GM19467 (cell line): ENCODE data around the gene NSMCE4A.
"Not testable (repeated sequence)": the region's sequence is repeated elsewhere in the genome, so short reads cannot be mapped to it uniquely, and the experiment has no call there.

Source experiments
- ATAC-seq: cut with Tn5 transposase; IDR thresholded peaks from one replicate; pipeline ENCODE4 v1.9.1; 2021; ENCODE audit warnings: mild to moderate bottlenecking, moderate library complexity; ENCODE audit not compliant: unreplicated experiment

Gene NSMCE4A

GRCh38 chr10:121974535-121975294 is at the start of gene NSMCE4A:
NSMCE4A (minus strand) TSS chr10:121975217; CDS start chr10:121975165, 52 bp downstream.
- peak; percentile 84 for ATAC-seq

GRCh38 chr10:122023257-122023656 is 48.2 kb upstream of the NSMCE4A start:
- not testable (repeated sequence) for ATAC-seq

GRCh38 chr10:122022276-122022675 is 47.3 kb upstream of the NSMCE4A start:
- no peak for ATAC-seq

- no peak for ATAC-seq
These were observed 46.8 kb upstream of the NSMCE4A start for GRCh38 chr10:122021828-122022227.

GRCh38 chr10:122021379-122021778 is 46.4 kb upstream of the NSMCE4A start:
- ATAC-seq: no peak

GRCh38 chr10:122020226-122020625 is 45.2 kb upstream of the NSMCE4A start:
- ATAC-seq: no peak

GRCh38 chr10:122019414-122019975 is 44.5 kb upstream of the NSMCE4A start:
- no peak for ATAC-seq

GRCh38 chr10:122018951-122019413 is 44.0 kb upstream of the NSMCE4A start:
- no peak for ATAC-seq

GRCh38 chr10:122018491-122018890 is 43.5 kb upstream of the NSMCE4A start:
- no peak for ATAC-seq

- ATAC-seq: not testable (repeated sequence)
These were observed 42.9 kb upstream of the NSMCE4A start for GRCh38 chr10:122017926-122018325.

GRCh38 chr10:122014652-122015248 is 39.7 kb upstream of the NSMCE4A start:
- no peak for ATAC-seq

GRCh38 chr10:122013311-122013780 is 38.3 kb upstream of the NSMCE4A start:
- ATAC-seq: no peak

- no peak for ATAC-seq
These were observed 37.7 kb upstream of the NSMCE4A start for GRCh38 chr10:122012731-122013130.

GRCh38 chr10:122010405-122011050 is 35.5 kb upstream of the NSMCE4A start:
- no peak for ATAC-seq

- ATAC-seq: no peak
These were observed 32.4 kb upstream of the NSMCE4A start for GRCh38 chr10:122007415-122007814.

GRCh38 chr10:122001698-122002097 is 26.7 kb upstream of the NSMCE4A start:
- no peak for ATAC-seq

- no peak for ATAC-seq
These were observed 24.3 kb upstream of the NSMCE4A start for GRCh38 chr10:121999301-121999700.

- ATAC-seq: no peak
These were observed 23.4 kb upstream of the NSMCE4A start for GRCh38 chr10:121998462-121998861.

GRCh38 chr10:121994429-121994941 is 19.5 kb upstream of the NSMCE4A start:
- ATAC-seq: no peak

- not testable (repeated sequence) for ATAC-seq
These were observed 16.7 kb upstream of the NSMCE4A start for GRCh38 chr10:121991727-121992126.

GRCh38 chr10:121990015-121990677 is 15.1 kb upstream of the NSMCE4A start:
- no peak for ATAC-seq
